OCI-M2 (cell line): ENCODE results near the gene C8A.

ENCODE experiments used
- DNase-seq: peaks from one replicate; lab custom pipeline; 2025; ENCODE audit not compliant: unreplicated experiment; lab: John Stamatoyannopoulos, UW

The C8A gene

GRCh38 chr1:56836359-56836758 is 18.2 kb upstream of the C8A start:
- no peak for DNase-seq

- DNase-seq, result no peak
These were observed 17.2 kb upstream of the C8A start for GRCh38 chr1:56837244-56837939.

GRCh38 chr1:56838759-56839158 is 15.8 kb upstream of the C8A start:
- no peak for DNase-seq

- no peak for DNase-seq
These were observed 11.1 kb upstream of the C8A start for GRCh38 chr1:56843544-56843943.

- DNase-seq, result no peak
These were observed 10.0 kb upstream of the C8A start for GRCh38 chr1:56844545-56845136.

GRCh38 chr1:56845343-56845742 is 9.3 kb upstream of the C8A start:
- no peak for DNase-seq

GRCh38 chr1:56849750-56850149 is 4.8 kb upstream of the C8A start:
- no peak for DNase-seq

- DNase-seq, result no peak
These were observed 4.2 kb upstream of the C8A start for GRCh38 chr1:56850411-56850810.

GRCh38 chr1:56850922-56851321 is 3.7 kb upstream of the C8A start:
- DNase-seq, result no peak

GRCh38 chr1:56852476-56852875 is 2.1 kb upstream of the C8A start:
- DNase-seq, result no peak

- DNase-seq, result no peak
These were observed 593 bp downstream of the C8A start for GRCh38 chr1:56855190-56855589.

GRCh38 chr1:56856186-56856585 is 1.6 kb downstream of the C8A start:
- no peak for DNase-seq

- DNase-seq, result no peak
These were observed 4.7 kb downstream of the C8A start for GRCh38 chr1:56859287-56859686.

- no peak for DNase-seq
These were observed 8.8 kb downstream of the C8A start for GRCh38 chr1:56863265-56863992.

GRCh38 chr1:56864430-56864829 is 9.8 kb downstream of the C8A start:
- no peak for DNase-seq

- no peak for DNase-seq
These were observed 12.1 kb downstream of the C8A start for GRCh38 chr1:56866656-56867055.

GRCh38 chr1:56867491-56867890 is 12.9 kb downstream of the C8A start:
- DNase-seq, result no peak

- DNase-seq, result no peak
These were observed 14.2 kb downstream of the C8A start for GRCh38 chr1:56868761-56869160.

- no peak for DNase-seq
These were observed 18.0 kb downstream of the C8A start for GRCh38 chr1:56872597-56872996.

- no peak for DNase-seq
These were observed 18.6 kb downstream of the C8A start for GRCh38 chr1:56873213-56873612.

- DNase-seq, result no peak
These were observed 20.1 kb downstream of the C8A start for GRCh38 chr1:56874689-56875088.

- DNase-seq, result no peak
These were observed 23.4 kb downstream of the C8A start for GRCh38 chr1:56877973-56878372.
